DOHH2 (cell line): ENCODE data around the gene POLA2.

ENCODE experiments used
- CTCF ChIP-seq: fragments of 200-600 bp; sonication (generic); IDR thresholded peaks from one replicate; pipeline ENCODE4 v1.5.1; 2014; ENCODE audit warnings: antibody characterized with exemption, mild to moderate bottlenecking, low read depth, low read length; ENCODE audit not compliant: poor library complexity, severe bottlenecking
- EZH2phosphoT487 ChIP-seq: fragments of 200-600 bp; sonication (generic); IDR thresholded peaks from 2 replicates; pipeline ENCODE4 v1.6.1; 2017; ENCODE audit warnings: borderline replicate concordance, mild to moderate bottlenecking, antibody characterized with exemption, low read length, moderate library complexity, mixed read lengths

- TF ChIP-seq CTCF (no peak), EZH2phosphoT487 (no peak)
These were observed 44.0 kb upstream of the POLA2 start for GRCh38 chr11:65217441-65218423.
